GM20000 (cell line): ENCODE results near the gene SYT7.

Experiments used
- DNase-seq: peaks from one replicate; pipeline ENCODE4 v3.0.0; 2012; ENCODE audit warnings: low spot score
- TF ChIP-seq, protein P1 (sequence below): IDR thresholded peaks from 2 replicates; pipeline ENCODE4 v1.5.1; 2012; ENCODE audit warnings: mild to moderate bottlenecking, control low read depth; ENCODE audit errors: extremely low read depth, missing control alignments

The SYT7 gene, protein sequence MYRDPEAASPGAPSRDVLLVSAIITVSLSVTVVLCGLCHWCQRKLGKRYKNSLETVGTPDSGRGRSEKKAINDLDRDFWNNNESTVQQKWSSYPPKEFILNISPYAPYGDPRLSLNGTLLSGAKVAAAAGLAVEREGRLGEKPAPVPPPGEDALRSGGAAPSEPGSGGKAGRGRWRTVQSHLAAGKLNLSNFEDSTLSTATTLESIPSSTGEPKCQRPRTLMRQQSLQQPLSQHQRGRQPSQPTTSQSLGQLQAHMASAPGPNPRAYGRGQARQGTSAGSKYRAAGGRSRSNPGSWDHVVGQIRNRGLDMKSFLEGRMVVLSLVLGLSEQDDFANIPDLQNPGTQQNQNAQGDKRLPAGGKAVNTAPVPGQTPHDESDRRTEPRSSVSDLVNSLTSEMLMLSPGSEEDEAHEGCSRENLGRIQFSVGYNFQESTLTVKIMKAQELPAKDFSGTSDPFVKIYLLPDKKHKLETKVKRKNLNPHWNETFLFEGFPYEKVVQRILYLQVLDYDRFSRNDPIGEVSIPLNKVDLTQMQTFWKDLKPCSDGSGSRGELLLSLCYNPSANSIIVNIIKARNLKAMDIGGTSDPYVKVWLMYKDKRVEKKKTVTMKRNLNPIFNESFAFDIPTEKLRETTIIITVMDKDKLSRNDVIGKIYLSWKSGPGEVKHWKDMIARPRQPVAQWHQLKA

DNA sequence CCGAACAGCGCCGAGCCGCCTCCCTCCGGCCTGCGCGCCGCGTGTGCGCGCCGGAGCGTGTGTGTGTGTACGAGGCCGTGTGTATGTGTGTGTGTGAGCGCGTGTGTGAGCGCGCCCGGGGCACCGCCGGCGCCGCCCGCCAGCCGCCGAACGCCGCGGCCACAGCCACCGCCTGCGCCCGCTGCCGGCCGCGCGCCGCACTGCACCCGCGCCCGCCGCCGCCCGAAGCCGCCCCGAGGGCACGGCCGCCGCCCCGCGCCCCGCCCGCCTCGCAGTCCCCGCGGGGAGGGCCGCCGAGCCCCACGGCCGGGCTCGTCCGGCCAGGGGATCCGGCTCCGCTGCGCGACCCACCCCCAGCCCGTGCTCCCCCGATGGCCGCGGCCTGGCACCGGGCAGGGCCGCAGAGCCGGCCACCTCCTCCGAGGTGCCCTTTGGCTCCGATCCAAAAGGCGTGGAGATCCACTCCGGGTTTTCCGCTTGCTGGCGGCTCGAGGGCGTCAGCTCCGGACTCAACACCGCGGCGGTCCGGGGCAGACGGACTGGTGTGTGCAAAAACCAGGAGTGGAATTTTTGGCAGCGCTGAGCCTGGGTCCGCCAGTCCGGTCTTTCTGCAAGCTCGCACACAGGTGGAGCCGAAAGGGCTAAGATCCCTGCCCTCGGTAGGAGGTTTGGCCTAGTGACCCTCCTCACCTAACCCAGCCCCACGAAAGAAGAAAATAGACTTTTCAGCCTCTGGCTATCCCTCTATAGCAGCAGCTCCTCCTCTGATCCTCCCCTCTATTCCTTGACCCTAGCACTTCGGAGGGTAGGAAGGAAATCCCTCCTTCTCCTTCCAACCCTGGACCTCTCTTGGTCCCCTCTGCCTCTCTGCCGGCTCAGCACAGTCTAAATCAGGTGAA, at the start of gene SYT7:
Gene SYT7, minus strand, starts transcription at position 47 of the 899 bp plus-strand sequence. CDS start 256 bp downstream, outside the sequence.
- TF ChIP-seq, protein P1, sequence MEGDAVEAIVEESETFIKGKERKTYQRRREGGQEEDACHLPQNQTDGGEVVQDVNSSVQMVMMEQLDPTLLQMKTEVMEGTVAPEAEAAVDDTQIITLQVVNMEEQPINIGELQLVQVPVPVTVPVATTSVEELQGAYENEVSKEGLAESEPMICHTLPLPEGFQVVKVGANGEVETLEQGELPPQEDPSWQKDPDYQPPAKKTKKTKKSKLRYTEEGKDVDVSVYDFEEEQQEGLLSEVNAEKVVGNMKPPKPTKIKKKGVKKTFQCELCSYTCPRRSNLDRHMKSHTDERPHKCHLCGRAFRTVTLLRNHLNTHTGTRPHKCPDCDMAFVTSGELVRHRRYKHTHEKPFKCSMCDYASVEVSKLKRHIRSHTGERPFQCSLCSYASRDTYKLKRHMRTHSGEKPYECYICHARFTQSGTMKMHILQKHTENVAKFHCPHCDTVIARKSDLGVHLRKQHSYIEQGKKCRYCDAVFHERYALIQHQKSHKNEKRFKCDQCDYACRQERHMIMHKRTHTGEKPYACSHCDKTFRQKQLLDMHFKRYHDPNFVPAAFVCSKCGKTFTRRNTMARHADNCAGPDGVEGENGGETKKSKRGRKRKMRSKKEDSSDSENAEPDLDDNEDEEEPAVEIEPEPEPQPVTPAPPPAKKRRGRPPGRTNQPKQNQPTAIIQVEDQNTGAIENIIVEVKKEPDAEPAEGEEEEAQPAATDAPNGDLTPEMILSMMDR = peak; percentile 46
- peak; percentile 98 for DNase-seq

DNA sequence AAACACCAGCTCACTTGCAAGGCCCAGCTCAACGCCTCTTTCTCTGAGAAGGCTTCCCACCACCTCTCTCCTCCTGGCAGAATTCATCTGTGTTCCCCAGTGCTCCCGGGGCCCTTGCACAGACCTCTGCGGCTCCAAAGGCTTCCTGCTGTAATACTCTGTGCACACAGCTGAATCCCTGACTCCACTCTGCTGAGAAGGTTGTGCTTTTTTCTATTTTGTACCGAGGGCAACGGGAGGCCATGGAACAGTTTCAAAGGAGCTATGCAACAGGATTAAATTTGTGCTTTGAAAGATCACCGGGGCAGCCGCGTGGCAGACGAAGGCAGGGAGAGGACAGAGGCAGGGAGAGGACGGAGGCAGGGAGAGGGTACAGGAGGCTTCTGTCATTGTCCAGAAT, 49.2 kb upstream of the SYT7 start:
- TF ChIP-seq, protein P1 = no peak
- DNase-seq = no peak

DNA sequence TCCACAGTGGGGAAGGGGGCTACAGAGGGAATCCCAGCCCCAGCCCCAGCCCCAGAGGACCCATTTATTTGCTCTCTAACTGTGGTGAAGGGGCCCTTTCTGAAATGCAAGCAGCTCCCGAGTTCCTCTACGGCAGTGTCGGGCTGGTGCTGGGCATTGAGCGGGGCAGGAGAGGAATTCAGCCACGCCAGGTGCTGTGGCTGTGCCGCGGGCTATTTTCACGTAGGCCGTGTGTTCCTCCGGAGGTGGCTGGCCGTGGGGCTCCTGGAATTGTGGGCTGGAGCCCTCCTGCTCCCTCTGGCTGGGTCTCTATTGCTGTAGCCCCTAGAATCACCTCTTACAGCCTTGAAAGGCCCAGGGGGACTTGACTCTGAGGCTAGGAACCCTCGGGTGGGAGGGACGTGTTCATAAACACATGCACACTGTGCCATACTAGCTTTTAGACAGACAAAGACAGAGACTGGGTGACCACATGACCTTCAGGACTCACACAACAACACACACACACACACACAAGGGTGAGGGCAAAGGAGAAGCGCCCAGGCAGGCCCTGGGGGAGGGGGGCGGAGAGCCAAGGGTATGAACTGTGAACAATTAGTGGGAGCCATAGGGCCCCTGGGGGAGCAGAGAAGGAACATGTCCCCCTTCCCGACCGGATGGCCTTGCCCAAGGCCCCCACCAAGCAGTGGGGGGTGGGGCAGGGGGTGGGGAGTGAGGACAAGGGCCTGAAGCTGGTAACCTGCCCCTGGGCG, 48.4 kb upstream of the SYT7 start:
- TF ChIP-seq, protein P1 = no peak
- no peak for DNase-seq

DNA sequence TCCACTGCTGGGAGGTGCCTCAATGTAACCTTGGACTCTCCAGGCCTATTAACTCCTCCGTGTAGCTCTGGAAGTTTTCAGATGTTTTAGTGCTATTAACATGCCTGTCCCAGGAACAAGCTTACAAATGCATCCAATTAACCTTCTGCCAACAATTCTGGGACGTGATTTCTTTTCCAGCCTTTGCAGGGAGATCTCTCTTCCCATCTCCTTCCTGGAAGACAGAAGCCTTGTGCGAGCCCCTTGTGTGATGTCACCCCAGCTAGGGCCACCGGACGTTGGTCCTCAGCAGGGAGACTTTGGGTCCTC, 47.7 kb upstream of the SYT7 start:
- DNase-seq = no peak

DNA sequence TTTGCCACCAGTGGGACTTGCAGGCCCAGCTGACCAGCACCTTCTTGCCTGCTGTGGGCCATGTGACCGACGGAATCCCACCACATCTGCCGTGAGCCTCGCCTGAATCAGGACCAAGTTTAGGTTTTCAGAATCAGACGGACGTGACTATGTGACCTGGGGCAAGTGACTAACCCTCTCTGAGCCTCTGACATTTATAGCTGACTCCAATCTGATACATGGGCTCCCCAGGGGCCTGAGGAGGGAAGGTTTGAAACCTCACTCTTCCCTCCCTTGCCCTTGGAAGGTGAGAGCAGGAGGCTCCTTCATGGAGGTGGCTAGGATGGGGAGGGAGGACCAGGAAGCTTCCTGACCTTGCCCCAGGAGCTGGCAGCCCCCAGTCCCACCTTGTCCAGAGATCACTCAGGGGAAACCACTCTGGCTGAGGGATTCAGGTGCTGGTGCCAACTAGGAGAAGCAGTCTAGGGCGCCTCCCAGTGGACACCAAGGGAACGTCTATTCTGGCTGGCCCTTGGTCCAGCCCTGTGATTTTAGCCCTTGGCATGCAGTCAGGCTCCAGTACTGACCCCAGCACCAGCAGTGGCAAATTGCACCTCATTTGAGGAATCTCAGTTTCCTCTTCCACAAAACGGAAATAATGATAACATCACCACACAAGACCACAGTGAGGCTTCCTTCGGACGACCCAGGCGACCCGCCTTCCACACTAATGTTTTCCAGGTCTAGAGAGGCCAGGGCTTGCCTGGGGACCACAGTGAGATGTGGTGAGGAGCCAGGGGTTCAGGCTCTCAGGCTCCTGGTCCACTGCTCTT, 47.2 kb upstream of the SYT7 start:
- peak; percentile 51 for DNase-seq
- TF ChIP-seq, protein P1 = peak; percentile 69

More for the DNA sequence above, 47.7 kb upstream of the SYT7 start:
- TF ChIP-seq, protein P1 = no peak
